MM.1S (cell line): ENCODE results near the gene NFYB.

Source experiments
- DNase-seq: peaks from one replicate; pipeline ENCODE4 v3.0.0-alpha.2; 2015
- H2AFZ ChIP-seq: fragments of 300-600 bp; sonication (generic); 2 replicates; pipeline ENCODE4 v1.6.0; 2016; ENCODE audit warnings: antibody characterized with exemption, low read length
- H3F3A ChIP-seq: fragments of 300-600 bp; sonication (generic); 2 replicates; pipeline ENCODE4 v1.6.1; 2016; ENCODE audit warnings: mild to moderate bottlenecking, antibody characterized with exemption, low read length, moderate library complexity, mixed read lengths; ENCODE audit not compliant: insufficient read depth
- H3K27ac ChIP-seq: fragments of 300-600 bp; sonication (generic); 2 replicates; pipeline ENCODE4 v1.5.1; 2016; ENCODE audit warnings: mild to moderate bottlenecking, low read length
- H3K27me3 ChIP-seq: fragments of 300-600 bp; sonication (generic); replicated peaks from 2 replicates; pipeline ENCODE4 v1.6.0; 2016; ENCODE audit warnings: low read length; ENCODE audit not compliant: insufficient read depth
- H3K36me3 ChIP-seq: fragments of 300-600 bp; sonication (generic); replicated peaks from 2 replicates; pipeline ENCODE4 v1.6.1; 2016; ENCODE audit warnings: mild to moderate bottlenecking, low read length, mixed read lengths; ENCODE audit not compliant: insufficient read depth
- H3K4me1 ChIP-seq: fragments of 300-600 bp; sonication (generic); 2 replicates; pipeline ENCODE4 v1.6.1; 2016; ENCODE audit warnings: low read length, mixed read lengths
- H3K4me2 ChIP-seq: fragments of 300-600 bp; sonication (generic); 2 replicates; pipeline ENCODE4 v1.6.0; 2016; ENCODE audit warnings: low read depth, low read length
- H3K4me3 ChIP-seq: fragments of 300-600 bp; sonication (generic); 2 replicates; pipeline ENCODE4 v1.5.1; 2016; ENCODE audit warnings: low read length, mixed read lengths
- H3K79me2 ChIP-seq: fragments of 300-600 bp; sonication (generic); 2 replicates; pipeline ENCODE4 v1.6.1; 2016; ENCODE audit warnings: mixed run types, low read length, mixed read lengths
- H3K9ac ChIP-seq: fragments of 300-600 bp; sonication (generic); 2 replicates; pipeline ENCODE4 v1.6.1; 2016; ENCODE audit warnings: low read length, mixed read lengths
- H3K9me2 ChIP-seq: fragments of 300-600 bp; sonication (generic); replicated peaks from 2 replicates; pipeline ENCODE4 v1.6.1; 2016; ENCODE audit warnings: mild to moderate bottlenecking, low read length, mixed read lengths; ENCODE audit not compliant: insufficient read depth
- H3K9me3 ChIP-seq: fragments of 300-600 bp; sonication (generic); replicated peaks from 2 replicates; pipeline ENCODE4 v1.6.1; 2016; ENCODE audit warnings: mild to moderate bottlenecking, low read length, mixed read lengths; ENCODE audit not compliant: insufficient read depth
- H4K20me1 ChIP-seq: fragments of 300-600 bp; sonication (generic); 2 replicates; pipeline ENCODE4 v1.6.1; 2016; ENCODE audit warnings: mild to moderate bottlenecking, low read length, moderate library complexity, mixed read lengths; ENCODE audit not compliant: insufficient read depth
- CTCF ChIP-seq: fragments of 300-600 bp; sonication (generic); IDR thresholded peaks from 2 replicates; pipeline ENCODE4 v1.5.1; 2016; ENCODE audit warnings: antibody characterized with exemption, low read length, mixed read lengths
- EZH2 ChIP-seq: fragments of 300-600 bp; sonication (generic); optimal IDR thresholded peaks from 2 replicates; pipeline ENCODE3; 2017; ENCODE audit warnings: low read depth, mild to moderate bottlenecking, antibody characterized with exemption, low read length, mixed read lengths
- EZH2phosphoT487 ChIP-seq: fragments of 300-600 bp; sonication (generic); IDR thresholded peaks from 2 replicates; pipeline ENCODE4 v1.6.1; 2018; ENCODE audit warnings: antibody characterized with exemption, low read length

Gene NFYB

DNA sequence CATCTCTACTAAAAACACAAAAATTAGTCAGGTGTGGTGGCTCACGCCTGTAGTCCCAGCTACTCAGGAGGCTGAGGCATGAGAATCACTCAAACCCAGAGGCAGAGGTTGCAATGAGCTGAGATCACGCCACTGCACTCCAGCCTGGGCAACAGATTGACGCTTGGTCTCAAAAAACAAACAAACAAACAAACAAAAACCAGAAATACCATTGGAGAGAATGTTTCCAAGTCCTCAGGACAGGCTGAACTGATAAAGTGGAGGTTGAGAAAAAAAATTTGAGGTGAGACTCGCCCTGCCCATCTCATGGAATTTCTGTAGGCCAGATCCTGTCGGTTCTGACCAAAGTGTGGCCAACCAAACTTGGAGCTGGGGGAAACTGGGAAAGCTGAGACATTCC, 30.6 kb upstream of the NFYB start:
- no peaks in the 10 kb centered on the region for H3K79me2 ChIP-seq
- H3K36me3 ChIP-seq: no peaks in the 10 kb centered on the region
- no peaks in the 10 kb centered on the region for H4K20me1 ChIP-seq
- H3F3A ChIP-seq: no peaks in the 10 kb centered on the region
- no peak overlapping the region for H3K27ac ChIP-seq
- no peaks in the 10 kb centered on the region for H3K4me1 ChIP-seq
- no peak overlapping the region for H3K4me2 ChIP-seq
- no peak overlapping the region for H2AFZ ChIP-seq
- no peaks in the 10 kb centered on the region for H3K9me3 ChIP-seq
- no peak overlapping the region for H3K4me3 ChIP-seq
- TF ChIP-seq EZH2: no peak
- no peak for TF ChIP-seq CTCF
- TF ChIP-seq EZH2phosphoT487: no peak
- no peaks in the 10 kb centered on the region for H3K9me2 ChIP-seq
- DNase-seq: no peak
- no peak overlapping the region for H3K9ac ChIP-seq
- no peaks in the 10 kb centered on the region for H3K27me3 ChIP-seq

- Histone ChIP-seq H3K9me2 (no peaks in the 10 kb centered on the region), H3K9ac (no peak overlapping the region), H3K79me2 (no peaks in the 10 kb centered on the region), H3K27ac (no peak overlapping the region), H3F3A (no peaks in the 10 kb centered on the region), H4K20me1 (no peaks in the 10 kb centered on the region), H3K27me3 (no peaks in the 10 kb centered on the region), H3K4me1 (no peaks in the 10 kb centered on the region), H3K9me3 (no peaks in the 10 kb centered on the region), H3K36me3 (no peaks in the 10 kb centered on the region), H3K4me3 (no peak overlapping the region), H3K4me2 (no peak overlapping the region), H2AFZ (no peak overlapping the region)
- no peak for TF ChIP-seq EZH2
- TF ChIP-seq EZH2phosphoT487: no peak
- no peak for TF ChIP-seq CTCF
- no peak for DNase-seq
Observed at GRCh38 chr12:104167519-104168458, 29.8 kb upstream of the NFYB start.

- H3K36me3 ChIP-seq: no peaks in the 10 kb centered on the region
- no peak overlapping the region for H3K9ac ChIP-seq
- H3K27me3 ChIP-seq: no peaks in the 10 kb centered on the region
- no peak overlapping the region for H3K4me2 ChIP-seq
- no peaks in the 10 kb centered on the region for H3F3A ChIP-seq
- no peak for DNase-seq
- no peaks in the 10 kb centered on the region for H3K9me2 ChIP-seq
- no peaks in the 10 kb centered on the region for H3K4me1 ChIP-seq
- no peak overlapping the region for H2AFZ ChIP-seq
- no peaks in the 10 kb centered on the region for H4K20me1 ChIP-seq
- no peaks in the 10 kb centered on the region for H3K79me2 ChIP-seq
- no peaks in the 10 kb centered on the region for H3K9me3 ChIP-seq
- TF ChIP-seq EZH2 (no peak), EZH2phosphoT487 (no peak), CTCF (no peak)
- no peak overlapping the region for H3K4me3 ChIP-seq
- no peak overlapping the region for H3K27ac ChIP-seq
Observed at GRCh38 chr12:104166465-104166864, 28.5 kb upstream of the NFYB start.
